ENCODE results near the gene AGPAT4. TPM values are rescaled to one million over a fixed set of nuclear protein-coding genes. Genes with fewer than 3 reads are reported as not detected.

Gene AGPAT4
- total and polyA plus RNA-seq, 2 donors (not counting 3 experiments of a cell fraction or from before 2014, with no cell fraction given): 10.2 to 15.2 TPM

DNA sequence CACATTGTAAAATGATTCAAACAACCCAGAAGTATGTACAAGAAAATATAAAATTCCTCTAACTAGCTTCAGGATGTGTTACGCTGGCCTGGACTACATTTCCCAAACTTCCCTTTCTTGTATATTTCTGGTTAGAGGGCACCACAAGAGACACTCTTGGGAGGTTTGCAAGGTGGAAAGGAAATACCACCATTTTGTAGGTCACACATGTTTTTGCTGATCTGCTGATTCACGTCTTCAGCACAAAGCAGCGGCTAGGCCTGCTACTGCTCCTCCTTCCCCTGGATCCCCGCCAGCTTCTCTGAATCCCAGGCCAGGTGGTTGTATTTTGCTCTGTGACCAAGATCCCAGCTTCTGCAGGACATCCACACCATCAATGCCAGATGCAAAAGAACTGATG is 104.2 kb downstream of the AGPAT4 start:
- CTCF ChIA-PET: interaction anchor here (0.7 to 1.8 kb wide), 5 partner anchors 10 to 239 kb away, joined by 3 to 11 read pairs (median 4); no protein-coding TSS in a partner anchor
- POLR2A ChIA-PET: no interaction called here

DNA sequence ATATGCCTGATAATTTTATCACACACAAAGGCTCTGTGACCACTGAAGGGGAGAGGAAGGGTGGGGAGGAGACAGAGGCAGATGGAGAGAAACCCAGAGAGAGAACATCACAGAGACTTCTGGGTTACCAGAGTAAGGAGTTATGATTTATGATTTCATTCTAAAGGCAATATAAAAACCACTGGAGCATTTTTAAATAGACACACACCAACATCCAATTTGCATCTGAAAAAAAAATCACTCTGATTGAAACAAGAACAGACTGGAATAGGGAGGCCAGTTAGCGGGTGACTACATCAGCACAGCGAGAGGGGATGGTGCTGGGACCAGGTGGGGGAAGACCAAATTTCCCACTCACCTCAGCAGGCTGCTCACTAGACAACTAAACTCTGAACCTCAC is 104.8 kb downstream of the AGPAT4 start:
- intact Hi-C loops (cut with micrococcal nuclease): loop anchor here (2.0 kb wide), 1 partner anchor 60 kb away; no protein-coding TSS in a partner anchor
- no peak for DNase-seq (ENCODE audit: low read depth, low spot score)
- Histone ChIP-seq H3K36me3 (ENCODE audit: control insufficient read depth in 2 of 2, extremely low read depth in 1 of 2, insufficient read depth in 2 of 2, low read length in 2 of 2) (peaks cover 0 to 3% of the 10 kb centered on the region in 2 experiments), H3K4me3 (replicated peaks in 1 of 3; ENCODE audit: insufficient read depth in 1 of 3, low read depth in 1 of 3, low read length in 3 of 3) (no peak overlapping the region), H3K79me2 (ENCODE audit: control insufficient read depth, insufficient read depth, low read length) (no peaks in the 10 kb centered on the region), H3K27ac (ENCODE audit: insufficient read depth, low read depth, low read length) (peak overlapping the region; percentile 43), H3K4me2 (ENCODE audit: insufficient read depth, low read length) (no peak overlapping the region), H4K20me1 (replicated peaks; ENCODE audit: control insufficient read depth, extremely low read depth, insufficient read depth, low read length) (no peaks in the 10 kb centered on the region), H3K9me1 (replicated peaks; ENCODE audit: control insufficient read depth, extremely low read depth, insufficient read depth, low read length) (no peaks in the 10 kb centered on the region), H3K4me1 (ENCODE audit: control insufficient read depth, extremely low read depth, insufficient read depth, low read length) (peaks cover 15% of the 10 kb centered on the region), H3K9ac (replicated peaks; ENCODE audit: extremely low read depth, insufficient read depth, low read length) (no peak overlapping the region), H3K27me3 (ENCODE audit: control insufficient read depth in 2 of 2, insufficient read depth in 2 of 2, low read length in 2 of 2) (no peaks in the 10 kb centered on the region), H3K9me3 (replicated peaks; ENCODE audit: control insufficient read depth, insufficient read depth, low read length) (no peaks in the 10 kb centered on the region), H2AFZ (ENCODE audit: low read depth, low read length) (no peak overlapping the region)
- TF ChIP-seq MYC (IDR thresholded peaks at IDR 0.05; ENCODE audit: low read depth, low read length) (no peak), FOS (IDR thresholded peaks at IDR 0.05; ENCODE audit: borderline replicate concordance, insufficient read depth, low read length) (no peak), POLR2AphosphoS5 (IDR thresholded peaks at IDR 0.05; ENCODE audit: insufficient read depth, low read depth, low read length) (no peak), EZH2 (IDR thresholded peaks at IDR 0.05; ENCODE audit: borderline replicate concordance, low read depth, low read length, severe bottlenecking) (no peak), POLR2A (IDR thresholded peaks at IDR 0.05; ENCODE audit: low read depth, low read length) (no peak), JUN (IDR thresholded peaks at IDR 0.05; ENCODE audit: borderline replicate concordance, insufficient read depth, insufficient read length, low read depth) (no peak), GATA2 (IDR thresholded peaks at IDR 0.05; ENCODE audit: insufficient read depth, insufficient read length, low read depth, low read length) (no peak)
- TF ChIP-seq, protein P1, sequence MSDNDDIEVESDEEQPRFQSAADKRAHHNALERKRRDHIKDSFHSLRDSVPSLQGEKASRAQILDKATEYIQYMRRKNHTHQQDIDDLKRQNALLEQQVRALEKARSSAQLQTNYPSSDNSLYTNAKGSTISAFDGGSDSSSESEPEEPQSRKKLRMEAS (IDR thresholded peaks at IDR 0.05; ENCODE audit: insufficient read depth, insufficient read length): no peak
- TF ChIP-seq, protein P2, sequence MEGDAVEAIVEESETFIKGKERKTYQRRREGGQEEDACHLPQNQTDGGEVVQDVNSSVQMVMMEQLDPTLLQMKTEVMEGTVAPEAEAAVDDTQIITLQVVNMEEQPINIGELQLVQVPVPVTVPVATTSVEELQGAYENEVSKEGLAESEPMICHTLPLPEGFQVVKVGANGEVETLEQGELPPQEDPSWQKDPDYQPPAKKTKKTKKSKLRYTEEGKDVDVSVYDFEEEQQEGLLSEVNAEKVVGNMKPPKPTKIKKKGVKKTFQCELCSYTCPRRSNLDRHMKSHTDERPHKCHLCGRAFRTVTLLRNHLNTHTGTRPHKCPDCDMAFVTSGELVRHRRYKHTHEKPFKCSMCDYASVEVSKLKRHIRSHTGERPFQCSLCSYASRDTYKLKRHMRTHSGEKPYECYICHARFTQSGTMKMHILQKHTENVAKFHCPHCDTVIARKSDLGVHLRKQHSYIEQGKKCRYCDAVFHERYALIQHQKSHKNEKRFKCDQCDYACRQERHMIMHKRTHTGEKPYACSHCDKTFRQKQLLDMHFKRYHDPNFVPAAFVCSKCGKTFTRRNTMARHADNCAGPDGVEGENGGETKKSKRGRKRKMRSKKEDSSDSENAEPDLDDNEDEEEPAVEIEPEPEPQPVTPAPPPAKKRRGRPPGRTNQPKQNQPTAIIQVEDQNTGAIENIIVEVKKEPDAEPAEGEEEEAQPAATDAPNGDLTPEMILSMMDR (IDR thresholded peaks at IDR 0.05; ENCODE audit: extremely low read depth in 1 of 2, insufficient read depth in 1 of 2, low read depth in 1 of 2, low read length in 2 of 2): no peak
- FAIRE-seq: no peak
- dilution Hi-C loops (cut with MboI; ENCODE audit: extremely low pct_ligation_motif_present, low sequenced_read_pairs): no loop called here
- CTCF ChIA-PET: interaction anchor here (0.7 to 1.8 kb wide), 5 partner anchors 11 to 238 kb away, joined by 3 to 11 read pairs (median 4); no protein-coding TSS in a partner anchor
- POLR2A ChIA-PET: no interaction called here
- no TSS peak for BruUV-seq (replicated peaks)

More for the DNA sequence above, 104.2 kb downstream of the AGPAT4 start:
- no peaks in the 10 kb centered on the region for H3K79me2 ChIP-seq (ENCODE audit: control insufficient read depth, insufficient read depth, low read length)
- no peaks in the 10 kb centered on the region for H3K27me3 ChIP-seq (ENCODE audit: control insufficient read depth in 2 of 2, insufficient read depth in 2 of 2, low read length in 2 of 2)
- intact Hi-C loops (cut with micrococcal nuclease): loop anchor here (2.0 kb wide), 1 partner anchor 59 kb away; no protein-coding TSS in a partner anchor
- H4K20me1 ChIP-seq (replicated peaks; ENCODE audit: control insufficient read depth, extremely low read depth, insufficient read depth, low read length): no peaks in the 10 kb centered on the region
- no peaks in the 10 kb centered on the region for H3K9me1 ChIP-seq (replicated peaks; ENCODE audit: control insufficient read depth, extremely low read depth, insufficient read depth, low read length)
- dilution Hi-C loops (cut with MboI; ENCODE audit: extremely low pct_ligation_motif_present, low sequenced_read_pairs): no loop called here
- no peak overlapping the region for H3K9ac ChIP-seq (replicated peaks; ENCODE audit: extremely low read depth, insufficient read depth, low read length)
- no peak overlapping the region for H2AFZ ChIP-seq (ENCODE audit: low read depth, low read length)
- FAIRE-seq: peak; percentile 55
- H3K36me3 ChIP-seq (ENCODE audit: control insufficient read depth in 2 of 2, extremely low read depth in 1 of 2, insufficient read depth in 2 of 2, low read length in 2 of 2): no peaks in the 10 kb centered on the region
- H3K9me3 ChIP-seq (replicated peaks; ENCODE audit: control insufficient read depth, insufficient read depth, low read length): no peaks in the 10 kb centered on the region
- H3K4me1 ChIP-seq (ENCODE audit: control insufficient read depth, extremely low read depth, insufficient read depth, low read length): peaks cover 15% of the 10 kb centered on the region
- no TSS peak for BruUV-seq (replicated peaks)
- no peak overlapping the region for H3K4me2 ChIP-seq (ENCODE audit: insufficient read depth, low read length)
- peak overlapping the region; percentile 34 for H3K27ac ChIP-seq (ENCODE audit: insufficient read depth, low read depth, low read length)
- H3K4me3 ChIP-seq (replicated peaks in 1 of 3; ENCODE audit: insufficient read depth in 1 of 3, low read depth in 1 of 3, low read length in 3 of 3): no peak overlapping the region
- DNase-seq (ENCODE audit: low read depth, low spot score): peak; percentile 47
- TF ChIP-seq EZH2 (IDR thresholded peaks at IDR 0.05; ENCODE audit: borderline replicate concordance, low read depth, low read length, severe bottlenecking) (no peak), JUN (IDR thresholded peaks at IDR 0.05; ENCODE audit: borderline replicate concordance, insufficient read depth, insufficient read length, low read depth) (no peak), MYC (IDR thresholded peaks at IDR 0.05; ENCODE audit: low read depth, low read length) (no peak), GATA2 (IDR thresholded peaks at IDR 0.05; ENCODE audit: insufficient read depth, insufficient read length, low read depth, low read length) (no peak), FOS (IDR thresholded peaks at IDR 0.05; ENCODE audit: borderline replicate concordance, insufficient read depth, low read length) (no peak)
- TF ChIP-seq, protein P1 (IDR thresholded peaks at IDR 0.05; ENCODE audit: insufficient read depth, insufficient read length): no peak
